Measurements from ENCODE around the gene RER1. TPM values are rescaled to one million over a fixed set of nuclear protein-coding genes. Genes with fewer than 3 reads are reported as not detected.
A peak's percentile ranks its signal among the peaks of the same experiment; 100 is the strongest.

The RER1 gene
- 173 and 208 TPM in 2 replicates for total RNA-seq (2014; rRNA removed; shearing (Covaris generic))

GRCh38 chr1:2391041-2391930 lies at the start of gene RER1, which contains the start of gene MORN1:
TSS of gene RER1 (plus strand) at chr1:2391841. CDS start at chr1:2395791, 3,950 bp downstream.
TSS of gene MORN1 (minus strand) at chr1:2391554. CDS start at chr1:2391533, 21 bp downstream.
- peak; percentile 99 for DNase-seq (ENCODE audit: low spot score)

GRCh38 chr1:2342384-2343022 lies 49.1 kb upstream of the RER1 start:
- no peak for DNase-seq (ENCODE audit: low spot score)

- DNase-seq (ENCODE audit: low spot score) = no peak
Observed at GRCh38 chr1:2343023-2343935, 48.4 kb upstream of the RER1 start.

GRCh38 chr1:2344121-2344681 lies 47.4 kb upstream of the RER1 start:
- no peak for DNase-seq (ENCODE audit: low spot score)

GRCh38 chr1:2344744-2345296 lies 46.8 kb upstream of the RER1 start:
- DNase-seq (ENCODE audit: low spot score) = no peak

- DNase-seq (ENCODE audit: low spot score) = no peak
Observed at GRCh38 chr1:2345297-2346075, 46.2 kb upstream of the RER1 start.

GRCh38 chr1:2346691-2347408 lies 44.8 kb upstream of the RER1 start:
- no peak for DNase-seq (ENCODE audit: low spot score)

- DNase-seq (ENCODE audit: low spot score) = no peak
Observed at GRCh38 chr1:2347409-2347785, 44.2 kb upstream of the RER1 start.

GRCh38 chr1:2347896-2348295 lies 43.7 kb upstream of the RER1 start:
- no peak for DNase-seq (ENCODE audit: low spot score)

GRCh38 chr1:2348346-2349325 lies 43.0 kb upstream of the RER1 start:
- DNase-seq (ENCODE audit: low spot score) = no peak

GRCh38 chr1:2349806-2350205 lies 41.8 kb upstream of the RER1 start:
- no peak for DNase-seq (ENCODE audit: low spot score)

GRCh38 chr1:2350501-2350900 lies 41.1 kb upstream of the RER1 start:
- DNase-seq (ENCODE audit: low spot score) = no peak

- DNase-seq (ENCODE audit: low spot score) = no peak
Observed at GRCh38 chr1:2350911-2351655, 40.6 kb upstream of the RER1 start.

GRCh38 chr1:2351723-2352122 lies 39.9 kb upstream of the RER1 start:
- DNase-seq (ENCODE audit: low spot score) = no peak

- DNase-seq (ENCODE audit: low spot score) = no peak
Observed at GRCh38 chr1:2352341-2352896, 39.2 kb upstream of the RER1 start.

- no peak for DNase-seq (ENCODE audit: low spot score)
Observed at GRCh38 chr1:2352897-2353550, 38.6 kb upstream of the RER1 start.
